Measurements from ENCODE around the gene DBN1.

The DBN1 gene

DNA sequence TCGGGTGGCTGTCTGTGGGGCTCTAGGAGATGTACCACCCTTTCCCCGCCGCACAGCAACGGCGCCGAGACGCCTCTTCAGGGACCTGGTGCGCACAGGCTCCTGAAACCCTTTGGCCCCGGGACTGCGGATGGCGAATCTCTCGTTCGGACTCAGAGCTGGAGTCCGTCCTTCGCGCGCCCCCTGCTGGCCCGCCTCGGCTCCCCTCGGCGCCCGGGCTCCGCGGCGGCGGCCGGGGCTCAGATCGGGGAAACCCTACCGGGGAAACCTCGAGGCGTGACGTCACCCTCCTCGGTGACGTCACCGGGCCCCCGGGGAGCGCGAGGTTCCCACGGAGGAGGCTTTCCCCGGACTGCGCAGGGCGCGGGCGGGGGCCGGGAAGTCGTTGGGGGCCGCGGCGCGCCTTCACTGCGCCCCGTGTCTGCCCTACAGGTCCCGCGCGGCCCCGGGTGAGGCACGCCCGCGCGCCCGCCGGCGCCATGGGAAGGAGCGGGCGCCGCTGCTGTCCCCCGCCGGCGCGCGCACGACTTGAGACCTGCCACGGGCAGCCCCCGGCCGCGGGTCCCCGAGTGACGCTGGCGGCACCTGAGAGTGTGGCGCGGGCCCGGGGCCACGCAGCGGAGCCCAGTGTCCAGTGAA, 18.9 kb downstream of the DBN1 start:
- TF ChIP-seq, protein P1, sequence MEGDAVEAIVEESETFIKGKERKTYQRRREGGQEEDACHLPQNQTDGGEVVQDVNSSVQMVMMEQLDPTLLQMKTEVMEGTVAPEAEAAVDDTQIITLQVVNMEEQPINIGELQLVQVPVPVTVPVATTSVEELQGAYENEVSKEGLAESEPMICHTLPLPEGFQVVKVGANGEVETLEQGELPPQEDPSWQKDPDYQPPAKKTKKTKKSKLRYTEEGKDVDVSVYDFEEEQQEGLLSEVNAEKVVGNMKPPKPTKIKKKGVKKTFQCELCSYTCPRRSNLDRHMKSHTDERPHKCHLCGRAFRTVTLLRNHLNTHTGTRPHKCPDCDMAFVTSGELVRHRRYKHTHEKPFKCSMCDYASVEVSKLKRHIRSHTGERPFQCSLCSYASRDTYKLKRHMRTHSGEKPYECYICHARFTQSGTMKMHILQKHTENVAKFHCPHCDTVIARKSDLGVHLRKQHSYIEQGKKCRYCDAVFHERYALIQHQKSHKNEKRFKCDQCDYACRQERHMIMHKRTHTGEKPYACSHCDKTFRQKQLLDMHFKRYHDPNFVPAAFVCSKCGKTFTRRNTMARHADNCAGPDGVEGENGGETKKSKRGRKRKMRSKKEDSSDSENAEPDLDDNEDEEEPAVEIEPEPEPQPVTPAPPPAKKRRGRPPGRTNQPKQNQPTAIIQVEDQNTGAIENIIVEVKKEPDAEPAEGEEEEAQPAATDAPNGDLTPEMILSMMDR (IDR thresholded peaks at IDR 0.05; ENCODE audit: poor library complexity, severe bottlenecking): peak; percentile 97
- H3K9me3 ChIP-seq (ENCODE audit: severe bottlenecking): no peaks in the 10 kb centered on the region
- H3K4me1 ChIP-seq (ENCODE audit: insufficient read depth, poor library complexity, severe bottlenecking): no peaks in the 10 kb centered on the region
- peaks cover 25% of the 10 kb centered on the region for H3K36me3 ChIP-seq (ENCODE audit: low read depth)
- ATAC-seq (ENCODE audit: low read depth) (peak; percentile 44), DNase-seq (ENCODE audit: low spot score) (peak; percentile 92)
- no peaks in the 10 kb centered on the region for H3K27me3 ChIP-seq (ENCODE audit: insufficient read depth, poor library complexity, severe bottlenecking)
- peak overlapping the region; percentile 77 for H3K27ac ChIP-seq (ENCODE audit: poor library complexity, severe bottlenecking)
- H3K4me3 ChIP-seq (ENCODE audit: severe bottlenecking): peak overlapping the region; percentile 56

DNA sequence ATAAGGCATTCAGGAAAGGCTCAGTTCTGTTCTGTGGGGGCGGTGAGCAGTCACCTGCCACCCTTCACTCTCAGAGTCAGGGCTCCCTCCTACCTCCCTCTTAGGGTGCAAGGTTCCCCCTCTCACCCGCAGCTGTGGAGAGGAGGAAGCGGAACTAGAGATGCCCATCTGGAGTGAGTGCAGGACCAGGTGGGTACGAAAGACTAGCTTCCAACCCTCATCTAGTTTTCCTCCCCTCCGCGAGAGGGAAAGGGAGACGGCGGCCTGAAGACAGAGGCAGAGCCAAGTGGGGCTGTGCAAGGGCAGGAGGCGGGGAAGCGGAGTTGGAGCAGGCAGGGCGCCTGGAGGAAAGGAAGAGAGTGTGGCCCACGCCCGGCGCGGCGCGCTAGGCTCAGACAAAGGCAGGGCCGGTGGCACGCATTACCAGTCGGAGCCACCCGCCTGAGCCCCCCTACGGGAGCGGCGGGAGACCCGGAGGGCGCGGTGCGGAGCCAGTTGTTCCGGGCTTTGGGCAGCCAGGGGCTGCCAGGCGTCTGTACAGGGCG, 19.5 kb downstream of the DBN1 start:
- DNase-seq (ENCODE audit: low spot score): no peak
- TF ChIP-seq, protein P1 (IDR thresholded peaks at IDR 0.05; ENCODE audit: poor library complexity, severe bottlenecking): no peak
- Histone ChIP-seq H3K36me3 (ENCODE audit: low read depth) (peaks cover 20% of the 10 kb centered on the region), H3K27me3 (ENCODE audit: insufficient read depth, poor library complexity, severe bottlenecking) (no peaks in the 10 kb centered on the region), H3K4me3 (ENCODE audit: severe bottlenecking) (peak overlapping the region; percentile 56), H3K4me1 (ENCODE audit: insufficient read depth, poor library complexity, severe bottlenecking) (no peaks in the 10 kb centered on the region), H3K27ac (ENCODE audit: poor library complexity, severe bottlenecking) (peak overlapping the region; percentile 77), H3K9me3 (ENCODE audit: severe bottlenecking) (no peaks in the 10 kb centered on the region)
- ATAC-seq (ENCODE audit: low read depth): no peak

DNA sequence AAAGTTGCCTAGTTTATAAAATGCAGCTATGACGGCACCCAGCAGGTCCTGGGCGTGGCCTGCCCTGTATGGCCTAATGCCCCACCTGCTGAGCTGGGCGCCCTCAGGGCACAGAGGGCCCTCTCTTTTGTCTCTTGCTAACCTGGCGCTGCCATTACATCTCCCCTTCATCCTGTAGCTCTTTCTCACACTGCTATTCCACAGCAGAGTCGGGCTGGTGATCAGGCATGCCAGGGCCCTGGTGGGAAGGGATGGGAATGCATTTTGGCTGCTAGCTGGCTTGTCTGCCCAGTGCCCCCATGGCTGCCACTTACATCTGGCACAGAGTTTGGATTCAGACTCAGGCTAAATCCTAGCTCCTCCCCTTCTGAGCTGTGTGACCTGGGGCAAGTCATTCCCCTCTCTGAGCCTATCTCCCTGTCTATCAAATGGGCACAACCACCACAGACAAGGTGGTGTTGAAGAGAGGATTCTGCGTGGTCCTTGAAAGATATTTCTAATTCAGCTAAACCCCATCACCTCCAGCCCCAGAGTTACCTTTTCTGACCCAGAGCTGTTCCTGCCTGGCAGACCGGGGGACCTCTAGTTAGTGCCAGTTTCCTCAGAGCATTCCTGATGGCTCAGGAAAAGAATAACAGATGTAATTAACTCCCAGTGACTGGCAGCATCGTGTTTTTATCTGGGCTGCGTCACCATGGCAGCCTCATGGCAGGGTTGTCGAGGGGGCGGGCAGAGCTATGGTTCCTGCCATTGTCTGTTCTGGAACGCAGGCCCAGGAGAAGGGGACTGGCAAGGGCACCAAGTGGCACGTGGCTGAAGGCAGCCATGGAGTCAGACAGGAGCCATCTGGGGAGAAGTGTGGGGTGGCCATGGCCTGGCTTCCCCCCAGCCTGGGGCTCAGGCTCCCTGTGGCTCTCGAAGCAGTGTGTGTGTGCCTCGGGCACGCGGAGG, 20.5 kb downstream of the DBN1 start:
- TF ChIP-seq, protein P1 (IDR thresholded peaks at IDR 0.05; ENCODE audit: poor library complexity, severe bottlenecking): no peak
- peaks cover 9% of the 10 kb centered on the region for H3K4me1 ChIP-seq (ENCODE audit: insufficient read depth, poor library complexity, severe bottlenecking)
- H3K27ac ChIP-seq (ENCODE audit: poor library complexity, severe bottlenecking): no peak overlapping the region
- ATAC-seq (ENCODE audit: low read depth): no peak
- no peaks in the 10 kb centered on the region for H3K9me3 ChIP-seq (ENCODE audit: severe bottlenecking)
- no peak overlapping the region for H3K4me3 ChIP-seq (ENCODE audit: severe bottlenecking)
- DNase-seq (ENCODE audit: low spot score): no peak
- peaks cover 11% of the 10 kb centered on the region for H3K36me3 ChIP-seq (ENCODE audit: low read depth)
- no peaks in the 10 kb centered on the region for H3K27me3 ChIP-seq (ENCODE audit: insufficient read depth, poor library complexity, severe bottlenecking)

DNA sequence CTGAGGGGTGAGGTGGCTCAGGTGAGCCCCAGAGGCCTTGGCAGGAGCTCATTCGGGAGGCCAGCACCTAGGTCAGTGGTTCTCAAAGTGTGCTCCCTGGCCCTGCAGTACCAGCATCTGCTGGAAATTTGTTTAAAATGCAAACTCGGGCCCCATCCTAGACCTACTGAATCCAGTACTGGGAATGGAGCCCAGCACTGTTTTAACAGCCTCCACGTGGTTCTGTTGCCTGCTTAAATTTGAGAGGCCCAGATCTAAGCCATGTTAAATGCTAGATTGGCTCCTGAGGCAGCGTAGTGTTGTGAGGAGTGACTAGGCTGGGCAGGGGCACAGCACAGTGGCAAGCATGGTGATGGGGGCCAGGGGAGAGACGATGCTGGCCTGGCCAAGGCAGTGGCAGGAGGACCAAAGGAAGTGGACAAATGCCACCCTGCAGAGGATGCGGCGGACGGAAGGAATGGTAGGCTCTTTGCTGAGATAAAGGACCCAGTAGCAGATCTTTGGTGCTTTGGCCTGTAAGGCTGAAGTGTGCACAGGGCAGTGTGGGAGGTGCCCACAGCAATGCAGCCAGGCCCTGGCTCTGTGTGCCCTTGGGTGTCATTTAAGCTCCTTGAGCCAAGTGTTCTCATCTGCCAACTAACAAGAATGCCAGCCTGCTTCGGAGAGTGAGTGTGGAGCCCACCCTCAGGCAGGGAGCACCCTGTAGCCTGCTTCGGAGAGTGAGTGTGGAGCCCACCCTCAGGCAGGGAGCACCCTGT, 22.6 kb downstream of the DBN1 start:
- TF ChIP-seq, protein P1 (IDR thresholded peaks at IDR 0.05; ENCODE audit: poor library complexity, severe bottlenecking): no peak
- Histone ChIP-seq H3K27me3 (ENCODE audit: insufficient read depth, poor library complexity, severe bottlenecking) (no peaks in the 10 kb centered on the region), H3K4me1 (ENCODE audit: insufficient read depth, poor library complexity, severe bottlenecking) (peaks cover 9% of the 10 kb centered on the region), H3K9me3 (ENCODE audit: severe bottlenecking) (no peaks in the 10 kb centered on the region), H3K4me3 (ENCODE audit: severe bottlenecking) (no peak overlapping the region), H3K36me3 (ENCODE audit: low read depth) (no peaks in the 10 kb centered on the region), H3K27ac (ENCODE audit: poor library complexity, severe bottlenecking) (no peak overlapping the region)
- no peak for DNase-seq (ENCODE audit: low spot score)
- no peak for ATAC-seq (ENCODE audit: low read depth)

Data from RWPE2 (cell line).